AG08396 (cell line): Measurements from ENCODE around the gene ST6GALNAC1.

Source experiments
- DNase-seq: peaks from one replicate; pipeline ENCODE4 v3.0.0; 2012; ENCODE audit warnings: low spot score, mixed read lengths

Gene ST6GALNAC1

GRCh38 chr17:76676629-76677028, 33.1 kb upstream of the ST6GALNAC1 start:
- DNase-seq: no peak

- no peak for DNase-seq
Measured at GRCh38 chr17:76675648-76676047, 32.1 kb upstream of the ST6GALNAC1 start.

GRCh38 chr17:76674600-76674999, 31.0 kb upstream of the ST6GALNAC1 start:
- no peak for DNase-seq

GRCh38 chr17:76673729-76674128, 30.2 kb upstream of the ST6GALNAC1 start:
- DNase-seq: no peak

- no peak for DNase-seq
Measured at GRCh38 chr17:76672892-76673291, 29.3 kb upstream of the ST6GALNAC1 start.

GRCh38 chr17:76672270-76672851, 28.8 kb upstream of the ST6GALNAC1 start:
- DNase-seq: no peak

GRCh38 chr17:76671912-76672262, 28.3 kb upstream of the ST6GALNAC1 start:
- DNase-seq: no peak

GRCh38 chr17:76671123-76671911, 27.8 kb upstream of the ST6GALNAC1 start:
- DNase-seq: peak; percentile 98

- no peak for DNase-seq
Measured at GRCh38 chr17:76670718-76671122, 27.2 kb upstream of the ST6GALNAC1 start.

- no peak for DNase-seq
Measured at GRCh38 chr17:76670020-76670717, 26.6 kb upstream of the ST6GALNAC1 start.

- DNase-seq: no peak
Measured at GRCh38 chr17:76667786-76668453, 24.4 kb upstream of the ST6GALNAC1 start.

- no peak for DNase-seq
Measured at GRCh38 chr17:76667491-76667755, 23.9 kb upstream of the ST6GALNAC1 start.

GRCh38 chr17:76660656-76661042, 17.1 kb upstream of the ST6GALNAC1 start:
- no peak for DNase-seq

GRCh38 chr17:76659928-76660655, 16.5 kb upstream of the ST6GALNAC1 start:
- DNase-seq: peak; percentile 30

- no peak for DNase-seq
Measured at GRCh38 chr17:76658242-76658662, 14.7 kb upstream of the ST6GALNAC1 start.

- DNase-seq: no peak
Measured at GRCh38 chr17:76657505-76658241, 14.1 kb upstream of the ST6GALNAC1 start.

- DNase-seq: no peak
Measured at GRCh38 chr17:76654408-76654807, 10.9 kb upstream of the ST6GALNAC1 start.

- no peak for DNase-seq
Measured at GRCh38 chr17:76650504-76650903, 6.9 kb upstream of the ST6GALNAC1 start.

- DNase-seq: no peak
Measured at GRCh38 chr17:76646712-76647111, 3.2 kb upstream of the ST6GALNAC1 start.

- DNase-seq: no peak
Measured at GRCh38 chr17:76645481-76645880, 1.9 kb upstream of the ST6GALNAC1 start.

GRCh38 chr17:76644995-76645394, 1.4 kb upstream of the ST6GALNAC1 start:
- no peak for DNase-seq

- DNase-seq: no peak
Measured at GRCh38 chr17:76642994-76643393, 563 bp downstream of the ST6GALNAC1 start.
